GM12864 (cell line): Measurements from ENCODE around the gene TOM1L2.

Experiments
- DNase-seq: peaks from one replicate; pipeline ENCODE4 v3.0.0-alpha.2; 2011; ENCODE audit warnings: low read depth
- H3K4me3 ChIP-seq: 2 replicates; pipeline ENCODE4 v1.5.1; 2011; ENCODE audit warnings: mild to moderate bottlenecking, low read depth, low read length, control low read depth
- TF ChIP-seq, protein P1 (sequence below): IDR thresholded peaks from 2 replicates; pipeline ENCODE4 v1.5.1; 2011; ENCODE audit warnings: low read depth, mild to moderate bottlenecking, moderate library complexity, low read length, control low read depth, inconsistent platforms; ENCODE audit errors: missing control alignments

TOM1L2 gene

DNA sequence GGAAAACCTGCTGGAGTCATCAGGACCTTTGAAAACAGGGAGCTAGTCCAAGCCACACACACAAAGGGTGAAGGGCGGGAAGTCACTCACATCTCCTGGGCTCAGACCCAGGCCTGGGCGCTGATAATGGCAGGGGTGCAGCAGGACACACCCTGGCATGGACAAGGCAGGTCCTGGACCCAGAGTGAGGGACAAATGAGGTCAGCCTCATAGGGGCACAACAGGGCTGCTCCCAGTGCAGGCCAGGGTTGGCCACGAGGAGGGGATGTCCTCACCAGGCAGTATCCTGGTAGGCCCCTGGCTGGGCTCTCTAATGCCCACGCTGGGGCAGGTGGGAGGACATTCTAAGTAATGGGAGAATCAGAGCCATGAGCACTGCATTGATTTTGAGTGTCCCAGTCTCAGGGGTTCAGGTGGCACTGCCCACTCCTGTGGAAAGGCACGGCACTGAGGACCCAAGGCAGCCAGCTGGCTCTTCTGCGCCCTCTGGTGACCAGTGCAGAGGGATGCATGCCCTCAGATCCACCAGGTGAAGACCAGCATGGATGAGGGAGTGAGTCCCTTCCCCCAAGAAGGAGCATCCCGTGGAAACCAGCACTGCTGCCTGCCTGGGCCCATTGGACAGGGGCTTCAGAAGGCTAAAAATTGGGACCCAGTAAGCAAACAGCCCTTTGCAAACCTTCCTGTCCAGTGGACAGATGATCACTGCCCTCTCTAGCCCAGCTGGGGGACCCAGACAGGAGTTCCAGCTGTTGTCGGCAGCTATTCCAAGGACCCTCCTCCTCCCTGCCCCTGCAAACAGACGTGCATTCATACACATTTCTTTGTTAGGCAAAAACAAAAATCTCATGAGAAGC lies 112.1 kb downstream of the TOM1L2 start:
- TF ChIP-seq, protein P1, sequence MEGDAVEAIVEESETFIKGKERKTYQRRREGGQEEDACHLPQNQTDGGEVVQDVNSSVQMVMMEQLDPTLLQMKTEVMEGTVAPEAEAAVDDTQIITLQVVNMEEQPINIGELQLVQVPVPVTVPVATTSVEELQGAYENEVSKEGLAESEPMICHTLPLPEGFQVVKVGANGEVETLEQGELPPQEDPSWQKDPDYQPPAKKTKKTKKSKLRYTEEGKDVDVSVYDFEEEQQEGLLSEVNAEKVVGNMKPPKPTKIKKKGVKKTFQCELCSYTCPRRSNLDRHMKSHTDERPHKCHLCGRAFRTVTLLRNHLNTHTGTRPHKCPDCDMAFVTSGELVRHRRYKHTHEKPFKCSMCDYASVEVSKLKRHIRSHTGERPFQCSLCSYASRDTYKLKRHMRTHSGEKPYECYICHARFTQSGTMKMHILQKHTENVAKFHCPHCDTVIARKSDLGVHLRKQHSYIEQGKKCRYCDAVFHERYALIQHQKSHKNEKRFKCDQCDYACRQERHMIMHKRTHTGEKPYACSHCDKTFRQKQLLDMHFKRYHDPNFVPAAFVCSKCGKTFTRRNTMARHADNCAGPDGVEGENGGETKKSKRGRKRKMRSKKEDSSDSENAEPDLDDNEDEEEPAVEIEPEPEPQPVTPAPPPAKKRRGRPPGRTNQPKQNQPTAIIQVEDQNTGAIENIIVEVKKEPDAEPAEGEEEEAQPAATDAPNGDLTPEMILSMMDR, result peak; percentile 98
- no peak for DNase-seq
- H3K4me3 ChIP-seq, result no peak overlapping the region

DNA sequence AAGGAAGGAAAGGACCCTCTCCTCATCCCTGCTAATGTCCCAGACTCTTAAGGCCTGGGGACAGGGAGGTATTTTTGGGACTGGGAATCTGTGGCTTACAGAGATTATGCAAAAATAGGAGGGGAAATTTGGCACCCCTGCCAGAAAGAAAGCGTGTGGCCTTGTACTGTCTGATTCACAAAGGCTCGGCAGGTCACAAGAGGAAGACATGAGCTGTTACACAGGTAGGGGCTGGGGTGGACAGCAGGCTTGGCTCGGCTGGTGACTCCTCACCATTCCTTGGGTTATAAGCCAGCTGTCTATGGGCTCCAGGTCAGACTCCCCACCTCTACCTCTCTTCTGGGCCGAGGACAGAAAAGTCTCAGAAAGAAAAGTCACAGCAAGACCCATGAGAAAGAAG lies 114.7 kb downstream of the TOM1L2 start:
- no peak for DNase-seq
- TF ChIP-seq, protein P1, result no peak
- no peak overlapping the region for H3K4me3 ChIP-seq

DNA sequence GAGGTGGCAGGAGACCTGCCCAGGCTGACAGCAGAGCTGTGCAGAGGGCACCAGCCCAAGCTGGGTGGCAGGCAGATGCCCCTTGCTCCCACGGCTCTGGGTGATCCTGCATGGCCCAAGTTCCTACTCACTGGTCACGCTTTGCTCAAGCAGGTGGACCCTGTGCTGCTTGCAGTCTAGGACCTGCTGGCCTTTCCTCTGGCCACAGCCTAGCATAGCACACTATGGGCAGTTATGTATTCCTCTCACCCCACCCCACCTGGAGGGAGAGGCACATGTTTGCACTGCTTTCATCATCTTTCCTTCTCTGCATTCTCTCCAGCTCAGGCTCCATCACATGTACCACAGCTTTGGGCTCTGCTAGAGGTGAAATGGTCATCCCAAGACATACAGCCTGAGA lies 115.8 kb downstream of the TOM1L2 start:
- no peak overlapping the region for H3K4me3 ChIP-seq
- TF ChIP-seq, protein P1, result no peak
- DNase-seq, result no peak

DNA sequence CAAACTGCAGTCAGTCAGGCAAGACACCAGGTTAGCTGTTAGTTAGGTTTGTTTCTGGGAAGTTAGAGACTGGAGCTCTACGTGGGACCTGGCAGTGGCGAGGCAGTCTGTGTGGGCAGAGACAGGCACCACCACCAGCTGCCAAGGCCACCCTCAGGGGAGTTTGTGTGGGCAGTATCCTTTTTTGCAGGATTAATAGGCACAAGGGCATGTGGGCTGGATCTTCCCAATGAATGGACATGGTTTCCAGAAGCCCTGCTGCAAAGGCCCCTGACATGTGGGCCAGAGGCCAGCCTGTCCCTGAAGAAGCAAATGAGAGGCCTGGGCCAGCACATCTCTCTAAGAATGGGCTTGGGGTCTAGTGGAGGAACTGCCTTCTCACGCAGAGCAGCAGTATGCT lies 116.2 kb downstream of the TOM1L2 start:
- DNase-seq, result no peak
- H3K4me3 ChIP-seq, result no peak overlapping the region
- TF ChIP-seq, protein P1, result no peak

DNA sequence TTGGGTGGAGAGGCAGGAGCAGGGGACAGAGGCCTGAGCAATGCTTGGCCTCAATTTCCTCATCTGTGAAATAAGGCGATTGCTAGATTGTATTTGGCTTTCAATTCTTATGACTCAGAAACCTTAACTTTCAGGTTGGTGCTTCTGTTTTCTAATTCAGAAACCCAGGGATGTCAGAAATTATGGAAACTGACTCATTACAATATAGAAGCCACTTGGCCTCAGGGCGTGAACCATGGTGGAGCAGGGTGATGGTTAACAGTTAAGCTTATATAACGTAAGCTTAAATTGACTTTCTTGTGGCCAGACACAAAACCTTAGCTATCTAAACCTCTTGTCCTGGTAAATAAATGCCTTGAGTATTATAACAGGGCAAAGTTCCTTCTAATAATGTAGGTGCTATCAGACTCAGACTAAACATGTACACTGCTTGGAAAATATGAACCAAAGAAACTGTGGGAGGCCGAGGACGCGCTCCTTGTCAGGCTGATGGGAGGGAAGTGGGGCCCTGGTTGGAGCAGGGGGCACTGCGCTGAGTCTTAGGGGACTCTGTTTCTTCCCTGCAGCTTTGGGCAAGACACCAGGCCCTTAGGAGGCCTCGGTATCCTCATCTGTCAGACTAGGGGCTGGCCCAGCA lies 118.3 kb downstream of the TOM1L2 start:
- DNase-seq, result no peak
- H3K4me3 ChIP-seq, result no peak overlapping the region
- TF ChIP-seq, protein P1, result no peak

DNA sequence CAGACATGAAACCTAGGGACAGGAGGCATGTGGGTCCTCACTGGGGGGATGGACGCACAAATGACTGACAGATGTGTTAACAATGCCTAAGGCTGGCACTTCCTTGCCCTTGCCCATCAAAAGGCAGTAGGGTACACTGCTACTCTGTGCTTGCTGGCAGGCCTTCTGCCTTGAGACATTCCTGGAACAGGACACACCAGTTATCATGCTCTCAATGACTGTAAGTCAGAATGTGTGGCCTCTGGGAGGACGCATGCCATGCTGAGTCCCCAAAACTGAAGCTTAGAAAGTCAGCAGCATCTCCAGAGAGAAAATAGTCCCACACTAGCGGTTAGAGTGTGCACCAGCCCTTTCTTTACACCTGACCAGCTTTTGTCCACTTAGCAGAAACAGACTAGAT lies 119.3 kb downstream of the TOM1L2 start:
- no peak for DNase-seq
- TF ChIP-seq, protein P1, result no peak
- H3K4me3 ChIP-seq, result no peak overlapping the region
